GM18520 (cell line): ENCODE measurements around the gene GRHPR.
A peak's percentile ranks its signal among the peaks of the same experiment; 100 is the strongest.
"Not testable (repeated sequence)": the region's sequence is repeated elsewhere in the genome, so short reads cannot be mapped to it uniquely, and the experiment has no call there.

Experiments used
- ATAC-seq: cut with Tn5 transposase; IDR thresholded peaks from one replicate; pipeline ENCODE4 v1.9.1; 2021; ENCODE audit not compliant: unreplicated experiment

The GRHPR gene

DNA sequence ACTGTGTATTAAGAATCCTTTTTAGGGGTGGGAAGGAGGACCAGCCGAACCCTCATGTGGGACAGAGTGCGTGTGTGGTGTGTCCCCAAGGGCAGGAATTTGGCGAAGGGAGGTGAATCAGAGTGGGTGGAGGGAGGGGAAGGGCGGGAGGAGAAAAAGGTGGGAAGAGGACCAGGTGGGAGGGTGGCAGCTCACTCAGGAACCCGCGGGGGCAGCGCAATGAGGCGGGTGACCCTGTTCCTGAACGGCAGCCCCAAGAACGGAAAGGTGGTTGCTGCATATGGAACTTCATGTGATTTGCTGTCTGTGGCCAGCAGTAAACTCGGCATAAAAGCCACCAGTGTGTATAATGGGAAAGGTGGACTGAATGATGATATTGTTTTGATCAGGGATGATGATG, 54.4 kb downstream of the GRHPR start:
- ATAC-seq = no peak

DNA sequence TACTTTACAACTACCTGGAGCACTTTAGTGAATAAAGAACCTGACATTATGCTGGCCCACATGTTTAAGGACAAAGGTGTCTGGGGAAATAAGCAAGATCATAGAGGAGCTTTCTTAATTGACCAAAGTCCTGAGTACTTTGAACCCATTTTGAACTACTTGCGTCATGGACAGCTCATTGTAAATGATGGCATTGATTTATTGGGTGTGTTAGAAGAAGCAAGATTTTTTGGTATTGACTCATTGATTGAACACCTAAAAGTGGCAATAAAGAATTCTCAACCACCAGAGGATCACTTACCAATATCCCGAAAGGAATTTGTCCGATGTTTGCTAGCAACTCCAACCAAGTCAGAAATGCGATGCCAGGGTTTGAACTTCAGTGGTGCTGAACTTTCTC, 54.9 kb downstream of the GRHPR start:
- not testable (repeated sequence) for ATAC-seq

DNA sequence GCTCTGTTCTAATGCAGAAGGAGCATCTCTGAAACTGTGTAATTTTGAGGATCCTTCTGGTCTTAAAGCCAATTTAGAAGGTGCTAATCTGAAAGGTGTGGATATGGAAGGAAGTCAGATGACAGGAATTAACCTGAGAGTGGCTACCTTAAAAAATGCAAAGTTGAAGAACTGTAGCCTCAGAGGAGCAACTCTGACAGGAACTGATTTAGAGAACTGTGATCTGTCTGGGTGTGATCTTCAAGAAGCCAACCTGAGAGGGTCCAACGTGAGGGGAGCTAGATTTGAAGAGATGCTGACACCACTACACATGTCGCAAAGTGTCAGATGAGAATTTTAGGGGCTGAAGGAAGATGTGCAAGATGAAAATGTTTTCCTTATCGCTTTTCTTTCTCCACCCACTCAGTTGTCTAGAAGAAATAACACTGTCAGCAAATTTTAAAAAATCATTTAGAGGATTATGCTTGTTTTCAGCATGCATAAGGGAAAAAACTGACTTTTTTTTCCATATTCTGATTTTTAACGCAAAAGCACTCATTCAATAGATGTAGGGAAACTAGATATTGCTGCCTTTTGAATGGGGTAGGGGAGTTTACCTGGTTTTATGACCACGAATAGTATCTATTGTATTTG, 55.6 kb downstream of the GRHPR start:
- ATAC-seq = not testable (repeated sequence)

DNA sequence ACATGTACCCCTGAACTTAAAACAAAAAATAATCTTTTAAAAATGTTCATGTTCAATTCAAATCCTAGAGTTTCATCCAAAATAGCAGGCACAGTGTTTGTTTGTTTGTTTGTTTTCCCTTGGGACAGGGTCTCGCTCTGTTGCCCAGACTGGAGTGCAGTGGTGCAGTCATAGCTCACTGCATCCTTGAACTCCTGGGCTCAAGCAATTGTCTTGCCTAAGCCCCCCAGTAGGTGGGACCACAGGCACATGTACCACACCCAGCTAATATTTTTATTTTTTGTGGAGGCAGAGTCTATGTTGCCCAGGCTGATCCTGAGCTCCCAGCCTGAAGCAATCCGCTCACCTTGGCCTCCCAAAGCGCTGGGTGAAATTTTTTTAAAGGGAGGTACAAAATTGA, 58.3 kb downstream of the GRHPR start:
- ATAC-seq = no peak

DNA sequence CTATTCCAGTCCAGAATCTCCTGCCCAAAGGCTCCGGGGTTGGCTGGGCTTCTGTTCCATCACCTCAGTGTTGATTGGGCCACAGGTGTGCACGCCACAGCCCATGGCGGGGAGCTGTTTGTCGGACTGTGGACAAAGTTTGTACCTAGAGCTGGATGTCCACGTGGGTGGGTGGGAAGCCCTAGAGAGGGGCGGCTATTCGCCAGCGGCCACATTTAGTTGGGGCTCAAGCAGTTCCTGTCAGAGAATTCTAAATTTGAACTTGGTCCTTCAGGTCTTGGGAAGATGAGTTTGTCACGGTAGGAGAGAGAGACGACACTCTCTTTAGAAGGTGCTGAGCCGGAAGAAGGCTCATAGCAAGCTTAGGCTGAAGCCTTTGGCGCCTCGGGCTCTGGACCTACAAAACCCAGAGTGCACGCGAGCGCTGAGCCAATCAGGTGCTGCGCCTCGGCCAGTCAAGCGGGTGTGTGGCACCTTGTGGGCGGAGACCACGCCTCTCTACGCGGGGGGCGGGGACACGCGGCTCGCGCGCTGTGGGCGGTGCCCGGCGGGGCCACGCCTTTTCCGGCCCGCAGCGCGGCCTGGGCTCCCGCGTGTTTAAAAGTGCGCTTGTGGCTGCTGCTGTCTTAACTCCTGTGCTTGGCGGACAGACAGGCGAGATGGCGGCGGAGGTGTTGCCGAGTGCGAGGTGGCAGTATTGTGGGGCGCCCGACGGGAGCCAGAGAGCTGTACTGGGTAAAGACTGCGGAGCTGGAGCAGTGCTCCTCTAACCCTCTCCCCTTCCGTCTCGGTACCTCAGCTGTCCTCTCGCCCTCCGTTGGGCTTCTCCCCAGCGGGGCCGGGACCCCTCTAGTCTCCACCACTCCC, 63.1 kb downstream of the GRHPR start, which contains the start of gene POLR1E:
TSS of gene POLR1E (plus strand) at position 560 of the 867 bp plus-strand sequence. CDS start at position 660, 100 bp downstream.
- ATAC-seq = peak; percentile 95

DNA sequence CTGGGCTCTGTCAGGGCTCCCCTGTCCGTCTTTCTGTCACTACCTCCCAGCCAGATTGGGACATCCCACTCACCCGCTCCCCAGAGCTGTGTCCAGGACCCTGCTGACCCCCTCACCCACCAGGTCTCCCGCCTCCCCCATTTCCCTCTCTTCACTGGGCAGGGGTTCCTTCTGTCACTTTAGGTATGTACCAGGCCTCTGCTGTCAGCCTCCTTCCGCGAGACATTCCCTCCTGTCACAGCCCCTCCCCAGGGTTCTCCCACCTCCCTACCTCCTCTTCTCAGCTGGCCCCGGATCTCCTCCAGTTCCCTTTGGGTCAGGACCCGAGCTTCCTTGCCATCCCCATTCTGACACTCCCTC, 63.7 kb downstream of the GRHPR start:
- ATAC-seq = no peak
